Pancreas (tissue), 10 donors: ENCODE measurements around the gene KPNB1. TPM values are rescaled to one million over a fixed set of nuclear protein-coding genes. Genes with fewer than 3 reads are reported as not detected.

Experiments used
- ATAC-seq, 4 donors: fragments of 200-7000 bp; cut with Tn5 transposase; one replicate each; pipeline versions ENCODE4 v1.8.0 to v1.9.1; 2020; ENCODE audit warnings: mild to moderate bottlenecking in 4 of 4, moderate library complexity in 4 of 4
- DNase-seq, 6 donors: peaks; one replicate each; pipeline ENCODE4 v3.0.0-alpha.2; 2020
- FAIRE-seq: peaks from 2 replicates; lab custom pipeline; 2012; peaks lifted over from hg19 to GRCh38; lab: Jason Lieb, UNC
- H3K27ac ChIP-seq, 4 donors: fragments of 200-600 bp; sonication (generic); 1 replicate in 3 of 4; 2 replicates in 1 of 4; pipeline versions ENCODE4 v1.5.0 to v1.8.0; 2020
- H3K27me3 ChIP-seq, 4 donors: fragments of 200-600 bp; one replicate each; pipeline ENCODE4 v1.8.0; 2021
- H3K36me3 ChIP-seq, 3 donors: fragments of 200-600 bp; sonication (generic) in 1 of 3; one replicate each; pipeline versions ENCODE4 v1.5.0 to v1.8.0; 2020 to 2021
- H3K4me1 ChIP-seq, 3 donors: fragments of 200-600 bp; one replicate each; pipeline ENCODE4 v1.8.0; 2021
- H3K4me3 ChIP-seq, 4 donors: fragments of 200-600 bp; sonication (generic) in 2 of 4; one replicate each; pipeline versions ENCODE4 v1.5.0 to v1.8.0; 2020 to 2021
- H3K9me3 ChIP-seq, 4 donors: fragments of 200-600 bp; one replicate each; pipeline ENCODE4 v1.8.0; 2021
- WGBS, 2 donors: extraction: QIAGEN DNeasy Blood & Tissue Kit; methylation state at CpG; one replicate each; pipeline ENCODE4 v1.1.7; 2013; 5-methylcytosine and 5-hydroxymethylcytosine counted together
- intact Hi-C, 3 donors: fragments of 100-400 bp; cut with DNase I; formaldehyde crosslinking; loops; one replicate each; pipeline versions ENCODE4 v1.11.1 to v1.14.2; 2022
- polyA plus RNA-seq, 2 donors: library from polyadenylated mRNA; stranded (reverse); fragments of 200-250 nt; gene quantifications; one replicate each; pipeline ENCODE4 v1.2.3, GENCODE V29; 2013
- total RNA-seq, 6 donors: library from RNA; stranded (reverse); fragmentation: NEBNext Ultra II Directional in 4 of 6; extraction: Animal tissue kit (Norgen Biotek cat#: 25700) in 4 of 6; gene quantifications; one replicate each; pipeline versions ENCODE4 v1.2.1 to v1.2.4, GENCODE V29; 2021 to 2023
- TF ChIP-seq, protein P1 (sequence below), 4 donors: fragments of 200-600 bp; sonication (generic) in 3 of 4; IDR thresholded peaks; one replicate each; pipeline versions ENCODE4 v1.5.0 to v1.8.0; 2021; ENCODE audit warnings: antibody characterized with exemption in 4 of 4
- donor health status: healthy with polysubstance abuse.
- donor health status: DM: no; HTN: no; CAD: no; lungs with moderate emphysema.
- donor health status: DM: no; HTN: no; CAD: no.
- donor health status: control.
- donor health status: control.
- donor health status: Bipolar disorder and iron deficiency.
- donor health status: DM: yes; HTN: yes; CAD: no.
- donor health status: DM: no; HTN: no; CAD: no.
- donor health status: DM: no; HTN: no; CAD: no.
- donor health status: DM: yes; HTN: yes; CAD: no.

Gene KPNB1
- total and polyA plus RNA-seq, 8 donors: 18.1 to 126 (median 115) TPM

DNA sequence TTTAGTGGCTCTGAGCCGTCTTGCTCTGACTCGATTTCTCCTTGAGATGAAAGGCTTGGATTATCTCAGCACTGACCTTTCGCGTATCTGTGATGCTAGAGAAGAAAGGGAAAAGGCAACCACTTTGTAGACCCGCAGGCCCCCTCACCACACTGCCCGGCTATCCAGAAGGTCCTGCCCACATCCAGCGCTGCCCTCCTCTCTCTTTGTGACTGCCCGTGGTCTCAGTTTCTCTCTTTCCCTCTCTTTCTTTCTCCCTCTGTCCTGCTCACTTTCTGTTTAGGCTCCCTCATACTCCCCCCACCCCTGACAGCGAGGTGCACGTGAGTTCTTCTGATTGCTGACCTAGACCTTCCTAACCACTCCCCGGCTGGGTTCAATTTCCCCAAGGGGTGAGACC is 70.5 kb downstream of the KPNB1 start:
- TF ChIP-seq, protein P1, sequence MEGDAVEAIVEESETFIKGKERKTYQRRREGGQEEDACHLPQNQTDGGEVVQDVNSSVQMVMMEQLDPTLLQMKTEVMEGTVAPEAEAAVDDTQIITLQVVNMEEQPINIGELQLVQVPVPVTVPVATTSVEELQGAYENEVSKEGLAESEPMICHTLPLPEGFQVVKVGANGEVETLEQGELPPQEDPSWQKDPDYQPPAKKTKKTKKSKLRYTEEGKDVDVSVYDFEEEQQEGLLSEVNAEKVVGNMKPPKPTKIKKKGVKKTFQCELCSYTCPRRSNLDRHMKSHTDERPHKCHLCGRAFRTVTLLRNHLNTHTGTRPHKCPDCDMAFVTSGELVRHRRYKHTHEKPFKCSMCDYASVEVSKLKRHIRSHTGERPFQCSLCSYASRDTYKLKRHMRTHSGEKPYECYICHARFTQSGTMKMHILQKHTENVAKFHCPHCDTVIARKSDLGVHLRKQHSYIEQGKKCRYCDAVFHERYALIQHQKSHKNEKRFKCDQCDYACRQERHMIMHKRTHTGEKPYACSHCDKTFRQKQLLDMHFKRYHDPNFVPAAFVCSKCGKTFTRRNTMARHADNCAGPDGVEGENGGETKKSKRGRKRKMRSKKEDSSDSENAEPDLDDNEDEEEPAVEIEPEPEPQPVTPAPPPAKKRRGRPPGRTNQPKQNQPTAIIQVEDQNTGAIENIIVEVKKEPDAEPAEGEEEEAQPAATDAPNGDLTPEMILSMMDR (IDR thresholded peaks at IDR 0.05): no peak
- H3K36me3 ChIP-seq: no peaks in the 10 kb centered on the region
- no peak for FAIRE-seq
- no peak for ATAC-seq
- peaks cover 0 to 9% (median 4%) of the 10 kb centered on the region in 4 donors for H3K27me3 ChIP-seq
- no peaks in the 10 kb centered on the region for H3K9me3 ChIP-seq
- no peaks in the 10 kb centered on the region for H3K4me1 ChIP-seq
- no peak overlapping the region for H3K4me3 ChIP-seq
- no peak for DNase-seq
- no peak overlapping the region for H3K27ac ChIP-seq
- intact Hi-C loops: no loop called here
- 65 to 67% methylated on average over 11 of the region's 11 CpGs for WGBS, 2 donors

DNA sequence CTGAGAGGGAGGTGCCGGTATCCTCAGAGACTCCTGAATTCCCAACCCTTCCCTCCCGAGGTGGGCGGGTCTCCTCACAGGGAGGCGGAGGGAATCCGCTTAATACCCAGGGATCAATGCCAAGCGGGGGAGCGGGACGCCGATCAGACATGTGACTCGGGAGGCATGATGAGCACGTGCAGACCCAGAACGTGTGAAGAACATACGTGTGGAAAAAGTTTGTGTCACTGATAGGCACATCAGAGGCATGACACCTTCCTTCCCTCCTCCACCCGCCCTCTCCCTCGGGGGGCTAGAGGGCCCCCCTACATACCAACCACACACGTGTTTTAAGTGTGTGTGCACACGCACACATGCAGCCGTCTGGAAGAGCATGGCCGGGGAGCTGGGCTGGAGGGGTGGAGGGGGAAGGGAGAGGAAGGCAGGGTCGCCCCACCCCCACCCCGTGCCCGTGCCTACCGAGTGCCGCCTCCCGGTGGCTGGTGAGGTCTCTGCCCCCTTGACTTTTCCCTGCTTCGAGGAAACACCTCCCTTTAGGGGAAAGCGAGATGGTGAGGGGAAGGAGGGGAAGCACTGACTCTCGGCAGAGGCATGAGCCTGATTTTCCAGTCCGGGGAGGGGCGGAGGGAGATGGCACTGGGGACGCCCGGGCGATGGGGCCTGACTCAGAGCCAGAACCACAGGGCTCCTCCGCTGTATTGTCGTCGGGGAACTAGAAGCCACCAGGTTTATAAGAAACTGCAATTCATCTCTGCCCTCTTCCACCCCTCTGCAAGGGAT is 71.2 kb downstream of the KPNB1 start:
- Histone ChIP-seq H3K9me3 (no peaks in the 10 kb centered on the region), H3K27me3 (peaks cover 0 to 9% (median 4%) of the 10 kb centered on the region in 4 donors), H3K36me3 (no peaks in the 10 kb centered on the region), H3K4me3 (no peak overlapping the region), H3K4me1 (no peaks in the 10 kb centered on the region), H3K27ac (no peak overlapping the region)
- ATAC-seq (peak in 3 of 4 donors; percentile 28 to 47 (median 40)), DNase-seq (no peak), FAIRE-seq (no peak)
- WGBS, 2 donors: 7 to 9% methylated on average over 31 to 36 of the region's 36 CpGs
- intact Hi-C loops: no loop called here
- TF ChIP-seq, protein P1 (IDR thresholded peaks at IDR 0.05): no peak

DNA sequence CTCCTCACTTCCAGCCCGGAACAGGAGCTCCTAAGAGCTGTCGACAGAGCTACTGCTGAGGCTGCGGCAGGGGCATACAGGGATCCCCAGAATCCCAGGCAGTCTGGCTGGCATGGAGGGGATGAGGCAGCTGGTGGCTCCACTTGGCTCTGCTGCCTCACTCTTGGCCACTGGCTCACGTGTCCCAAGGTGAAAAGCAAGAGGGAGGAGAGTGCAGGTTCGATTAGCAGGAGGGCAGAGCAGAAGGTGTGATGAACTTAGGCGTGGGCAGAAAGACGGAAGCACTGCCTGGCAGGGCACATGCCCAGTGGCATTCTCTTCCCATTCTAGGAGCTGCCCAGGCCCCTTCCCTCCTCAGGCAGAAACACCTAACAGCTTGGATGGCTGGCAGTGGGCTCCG is 72.0 kb downstream of the KPNB1 start:
- 32 to 37% methylated on average over 8 of the region's 8 CpGs for WGBS, 2 donors
- Histone ChIP-seq H3K36me3 (no peaks in the 10 kb centered on the region), H3K27ac (no peak overlapping the region), H3K9me3 (no peaks in the 10 kb centered on the region), H3K4me1 (no peaks in the 10 kb centered on the region), H3K27me3 (peaks cover 0 to 9% (median 4%) of the 10 kb centered on the region in 4 donors), H3K4me3 (no peak overlapping the region)
- DNase-seq: no peak
- intact Hi-C loops: no loop called here
- ATAC-seq: no peak
- TF ChIP-seq, protein P1 (IDR thresholded peaks at IDR 0.05): no peak
- FAIRE-seq: no peak

DNA sequence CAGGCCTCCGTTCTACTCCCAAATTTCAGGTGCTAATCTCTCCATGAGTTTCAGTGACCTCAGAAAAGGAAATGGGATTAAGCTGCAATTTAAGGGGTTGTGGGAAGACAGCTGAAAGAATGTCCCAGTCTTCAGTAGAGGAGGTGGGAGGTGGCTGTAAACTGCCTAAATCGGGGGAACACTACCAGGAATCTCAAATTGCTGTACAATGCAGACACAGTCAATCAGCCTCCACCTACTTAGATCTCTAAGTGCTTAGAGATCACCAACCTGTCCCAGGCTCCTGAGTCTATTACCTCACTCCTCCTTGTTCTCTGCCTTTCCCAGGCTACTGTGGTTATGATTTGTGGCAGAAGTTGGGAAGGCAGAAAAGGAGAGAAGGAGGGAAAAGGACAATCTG is 75.0 kb downstream of the KPNB1 start:
- no peak overlapping the region for H3K4me3 ChIP-seq
- peaks cover 0 to 9% (median 4%) of the 10 kb centered on the region in 4 donors for H3K27me3 ChIP-seq
- H3K9me3 ChIP-seq: no peaks in the 10 kb centered on the region
- intact Hi-C loops: no loop called here
- ATAC-seq (no peak), FAIRE-seq (no peak), DNase-seq (no peak)
- TF ChIP-seq, protein P1 (IDR thresholded peaks at IDR 0.05): no peak
- H3K36me3 ChIP-seq: no peaks in the 10 kb centered on the region
- H3K4me1 ChIP-seq: no peaks in the 10 kb centered on the region
- no peak overlapping the region for H3K27ac ChIP-seq
- WGBS, 2 donors: 77 to 80% methylated on average over 2 of the region's 2 CpGs
